ENCODE data around the gene NARF. TPM values are rescaled to one million over a fixed set of nuclear protein-coding genes. Genes with fewer than 3 reads are reported as not detected.

The NARF gene
- polyA plus RNA-seq, 1 of the 3 experiments (the other 2 are of a cell fraction): 128 TPM

DNA sequence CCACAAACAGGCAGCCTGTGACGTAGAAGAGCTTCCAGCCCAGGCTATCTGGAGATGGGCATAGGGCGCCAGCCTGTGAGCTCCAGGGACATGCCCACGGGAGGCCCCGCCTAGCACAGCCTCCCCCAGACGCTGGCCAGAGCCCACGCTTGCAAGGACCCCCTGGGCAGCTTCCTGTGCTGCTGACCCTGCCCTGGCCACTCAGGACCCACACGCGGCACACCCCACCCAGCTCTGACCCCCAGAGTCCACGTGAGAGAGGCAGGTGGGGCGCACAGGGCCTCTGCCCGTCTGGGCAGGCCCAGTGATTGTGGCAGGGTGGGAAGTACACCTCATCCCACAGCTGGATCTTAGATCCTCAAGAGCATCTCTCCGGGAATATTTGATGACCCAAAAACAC lies 11.9 kb upstream of the NARF start:
- peaks cover 8 to 38% of the 10 kb centered on the region in 2 experiments; a peak in 2 of 4 replicates for H3K4me1 ChIP-seq (ENCODE audit: control insufficient read depth in 1 of 2, insufficient read depth in 2 of 2, low read depth in 1 of 2, low read length in 1 of 2)
- no peaks in the 10 kb centered on the region for H3K9me2 ChIP-seq
- H3K4me3 ChIP-seq (ENCODE audit: low read depth in 2 of 2, low read length in 1 of 2): no peak overlapping the region
- H3K9ac ChIP-seq: no peak overlapping the region
- H3K27me3 ChIP-seq (ENCODE audit: insufficient read depth): no peaks in the 10 kb centered on the region
- no peaks in the 10 kb centered on the region for H3K9me3 ChIP-seq
- peaks cover 43% of the 10 kb centered on the region for H3K79me2 ChIP-seq (ENCODE audit: insufficient read depth)
- POLR2A ChIA-PET: interaction anchor here (0.5 kb wide), 1 partner anchor 29 kb away, joined by 3 read pairs; no protein-coding TSS in a partner anchor
- H3K27ac ChIP-seq (ENCODE audit: low read depth in 2 of 2, low read length in 1 of 2): no peak overlapping the region; a peak in 1 of 4 replicates
- no peak overlapping the region for H3K4me2 ChIP-seq
- H3K36me3 ChIP-seq (replicated peaks in 1 of 2; ENCODE audit: control insufficient read depth in 1 of 2, insufficient read depth in 2 of 2, low read length in 1 of 2): peaks cover 7 to 50% of the 10 kb centered on the region in 2 experiments
- H4K20me1 ChIP-seq (ENCODE audit: insufficient read depth): peaks cover 15% of the 10 kb centered on the region
- WGBS (ENCODE audit: low lambda C conversion rate): 98% methylated on average over 6 of the region's 12 CpGs
- TF ChIP-seq FOXM1 (IDR thresholded peaks at IDR 0.05; ENCODE audit: low read depth): no peak
- no peak for TF ChIP-seq TAF1 (IDR thresholded peaks at IDR 0.05; ENCODE audit: borderline replicate concordance, low read depth, low read length)
- TF ChIP-seq RXRA (IDR thresholded peaks at IDR 0.05; ENCODE audit: borderline replicate concordance, low read depth): no peak
- no peak for TF ChIP-seq USF1 (IDR thresholded peaks at IDR 0.05; ENCODE audit: borderline replicate concordance, low read depth)
- no peak for TF ChIP-seq RCOR1 (IDR thresholded peaks at IDR 0.05; ENCODE audit: low read length)
- TF ChIP-seq TEAD4 (IDR thresholded peaks at IDR 0.05; ENCODE audit: borderline replicate concordance, insufficient read depth): no peak
- TF ChIP-seq CHD2 (IDR thresholded peaks at IDR 0.05; ENCODE audit: low read length, partially characterized antibody): no peak
- TF ChIP-seq SMC3 (IDR thresholded peaks at IDR 0.05; ENCODE audit: low read depth, low read length): no peak
- no peak for TF ChIP-seq JUND (IDR thresholded peaks at IDR 0.05)
- TF ChIP-seq, protein P1, sequence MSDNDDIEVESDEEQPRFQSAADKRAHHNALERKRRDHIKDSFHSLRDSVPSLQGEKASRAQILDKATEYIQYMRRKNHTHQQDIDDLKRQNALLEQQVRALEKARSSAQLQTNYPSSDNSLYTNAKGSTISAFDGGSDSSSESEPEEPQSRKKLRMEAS (IDR thresholded peaks at IDR 0.05; ENCODE audit: low read depth): no peak
- TF ChIP-seq USF2 (IDR thresholded peaks at IDR 0.05; ENCODE audit: borderline replicate concordance, low read depth, low read length): no peak
- no peak for TF ChIP-seq EP300 (IDR thresholded peaks at IDR 0.05; ENCODE audit: borderline replicate concordance in 1 of 2, low read depth in 1 of 2, low read length in 1 of 2)
- TF ChIP-seq FOXJ3 (CRISPR knock-in tag; IDR thresholded peaks at IDR 0.05): no peak
- TF ChIP-seq CTCF (IDR thresholded peaks at IDR 0.05): no peak
- TF ChIP-seq NFIC (IDR thresholded peaks at IDR 0.05; ENCODE audit: borderline replicate concordance): no peak
- TF ChIP-seq GATA2 (CRISPR knock-in tag; IDR thresholded peaks at IDR 0.05): no peak
- TF ChIP-seq RAD21 (IDR thresholded peaks at IDR 0.05; ENCODE audit: low read length): no peak
- no peak for TF ChIP-seq SIN3A (IDR thresholded peaks at IDR 0.05; ENCODE audit: borderline replicate concordance, low read depth, low read length)
- DNase-seq: no peak
- H3F3A ChIP-seq (replicated peaks; ENCODE audit: insufficient read depth): peaks cover 4% of the 10 kb centered on the region
- CTCF ChIA-PET: interaction anchor here (0.9 to 1.3 kb wide), 3 partner anchors 22 to 95 kb away, joined by 3 to 4 read pairs (median 3); no protein-coding TSS in a partner anchor
- H2AFZ ChIP-seq (ENCODE audit: low read depth): no peak overlapping the region
